Dermis blood vessel endothelial cell (primary cell): ENCODE data around the gene MUCL3. TPM values are rescaled to one million over a fixed set of nuclear protein-coding genes. Genes with fewer than 3 reads are reported as not detected.
"Not testable (repeated sequence)": the region's sequence is repeated elsewhere in the genome, so short reads cannot be mapped to it uniquely, and the experiment has no call there.

ENCODE experiments used
- DNase-seq: peaks from one replicate; pipeline ENCODE4 v3.0.0; 2010
- total RNA-seq: library from RNA; depleted of rRNA; stranded (reverse); fragments of >200 nt; gene quantifications from 2 replicates; pipeline ENCODE4 v1.2.3, GENCODE V29; 2014

Gene MUCL3
- total RNA-seq, 1 donor from 2014 or later: not detected

DNA sequence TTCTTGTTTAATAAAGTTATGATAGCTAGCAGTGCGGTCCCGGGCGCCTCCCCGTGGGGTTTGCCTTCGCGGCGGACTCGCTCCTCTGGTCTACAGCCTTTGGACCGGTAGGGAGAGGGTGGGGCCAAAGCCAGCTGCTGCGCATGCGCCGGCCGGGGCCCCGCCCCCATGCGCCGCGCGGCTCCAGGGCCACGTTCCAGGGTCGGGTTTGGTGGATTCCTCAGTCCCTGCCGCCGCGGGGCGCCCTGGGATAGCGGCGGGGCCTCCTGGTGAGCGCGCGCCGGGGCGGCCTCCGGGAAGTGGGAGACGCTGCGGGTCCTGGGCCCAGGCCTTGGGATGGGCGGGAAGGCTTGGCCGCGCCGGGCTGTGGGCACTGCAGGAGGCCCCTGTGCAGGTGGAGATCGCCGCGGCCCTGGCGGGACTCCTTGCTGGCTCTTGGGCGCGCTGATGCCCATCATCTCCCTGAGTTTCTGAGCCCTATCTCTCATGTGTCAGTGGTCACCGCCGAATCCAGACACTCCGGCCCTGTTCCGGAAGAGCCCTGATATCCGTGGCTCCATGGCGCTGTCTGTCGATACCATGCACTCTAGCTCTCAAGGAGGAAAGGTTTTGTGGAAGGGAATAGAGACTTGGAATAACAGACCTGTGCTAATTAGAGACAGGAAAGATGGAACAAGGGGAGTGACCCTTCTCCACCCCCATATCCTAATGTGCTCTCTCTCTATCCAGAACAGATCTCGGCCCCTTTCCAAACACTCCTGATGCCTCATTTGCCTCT lies 26.5 kb upstream of the MUCL3 start, which contains the start of gene VARS2:
VARS2 (plus strand) TSS at position 163 of the 778 bp plus-strand sequence; CDS start at position 762, 599 bp downstream.
- DNase-seq: peak; percentile 94

- DNase-seq: no peak
These were observed 25.8 kb upstream of the MUCL3 start for GRCh38 chr6:30914854-30915590.

DNA sequence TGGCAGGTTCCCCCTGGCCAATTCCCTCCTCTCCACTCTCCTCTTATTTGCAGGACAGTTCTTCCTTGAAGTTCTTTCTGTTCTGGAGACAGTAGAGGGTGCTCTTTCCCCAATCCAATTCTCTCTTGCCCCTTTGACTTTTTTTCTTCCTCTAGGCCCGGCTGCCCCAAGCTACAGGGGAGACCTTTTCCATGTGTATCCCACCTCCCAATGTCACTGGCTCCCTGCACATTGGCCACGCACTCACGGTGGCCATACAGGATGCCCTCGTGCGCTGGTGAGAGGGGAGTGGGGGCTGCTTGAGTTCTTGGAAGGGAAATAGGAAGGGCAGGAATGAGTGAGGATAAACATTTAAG lies 25.2 kb upstream of the MUCL3 start:
- DNase-seq: peak; percentile 78

GRCh38 chr6:30917041-30917440 lies 23.7 kb upstream of the MUCL3 start:
- no peak for DNase-seq

DNA sequence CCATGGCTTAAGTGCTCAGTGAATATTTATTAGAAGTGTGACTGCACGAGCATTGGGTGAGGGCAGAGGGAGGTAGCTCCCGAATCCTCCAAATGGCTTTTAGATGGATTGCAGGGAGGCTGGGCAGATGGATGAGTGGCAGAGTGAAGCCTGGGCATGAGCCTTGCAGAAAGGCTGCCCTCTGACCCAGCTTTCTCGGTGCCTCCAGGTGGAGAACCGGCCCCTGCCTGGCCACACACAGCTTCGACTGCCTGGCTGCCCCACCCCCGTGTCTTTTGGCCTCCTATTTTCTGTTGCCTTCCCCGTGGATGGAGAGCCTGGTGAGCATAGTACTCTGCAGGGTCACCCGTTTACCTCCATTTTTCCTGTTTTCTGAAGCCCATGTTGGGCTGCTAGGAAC lies 23.3 kb upstream of the MUCL3 start:
- no peak for DNase-seq

GRCh38 chr6:30918670-30919069 lies 22.1 kb upstream of the MUCL3 start:
- no peak for DNase-seq

DNA sequence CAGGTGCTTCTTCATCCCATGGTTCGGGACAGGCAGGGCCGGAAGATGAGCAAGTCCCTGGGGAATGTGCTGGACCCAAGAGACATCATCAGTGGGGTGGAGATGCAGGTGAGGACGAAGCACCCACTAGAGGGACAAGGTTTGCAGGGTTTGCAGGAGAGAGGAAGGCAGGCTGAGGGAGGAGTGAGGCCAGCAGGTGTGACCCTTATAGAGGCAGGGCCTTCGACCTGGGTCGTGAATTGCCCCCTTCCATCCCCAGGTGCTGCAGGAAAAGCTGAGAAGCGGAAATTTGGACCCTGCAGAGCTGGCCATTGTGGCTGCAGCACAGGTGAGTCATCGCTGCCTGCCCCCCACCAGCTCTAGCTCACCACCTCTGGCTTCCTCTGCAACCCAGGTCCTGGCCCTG lies 18.3 kb upstream of the MUCL3 start:
- DNase-seq: no peak

GRCh38 chr6:30924040-30924627 lies 16.6 kb upstream of the MUCL3 start:
- not testable (repeated sequence) for DNase-seq

GRCh38 chr6:30926644-30927043 lies 14.1 kb upstream of the MUCL3 start:
- no peak for DNase-seq

DNA sequence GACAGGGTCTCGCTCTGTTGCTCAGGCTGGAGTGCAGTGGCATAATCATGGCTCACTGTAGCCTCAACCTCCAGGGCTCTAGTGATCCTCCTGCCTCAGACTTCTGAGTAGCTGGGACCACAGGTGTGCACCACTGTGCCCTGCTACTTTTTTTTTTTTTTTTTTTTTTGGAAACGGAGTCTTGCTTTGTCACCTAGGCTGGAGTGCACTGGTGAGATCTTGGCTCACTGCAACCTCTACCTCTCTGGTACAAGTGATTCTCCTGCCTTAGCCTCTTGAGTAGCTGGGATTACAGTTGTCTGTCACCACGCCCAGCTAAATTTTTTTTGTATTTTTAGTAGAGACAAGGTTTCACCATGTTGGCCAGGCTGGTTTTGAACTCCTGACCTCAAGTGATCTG lies 13.7 kb upstream of the MUCL3 start:
- not testable (repeated sequence) for DNase-seq

GRCh38 chr6:30928677-30929076 lies 12.1 kb upstream of the MUCL3 start:
- no peak for DNase-seq

- no peak for DNase-seq
These were observed 10.3 kb upstream of the MUCL3 start for GRCh38 chr6:30930506-30930905.

GRCh38 chr6:30931272-30931671 lies 9.5 kb upstream of the MUCL3 start:
- DNase-seq: no peak

DNA sequence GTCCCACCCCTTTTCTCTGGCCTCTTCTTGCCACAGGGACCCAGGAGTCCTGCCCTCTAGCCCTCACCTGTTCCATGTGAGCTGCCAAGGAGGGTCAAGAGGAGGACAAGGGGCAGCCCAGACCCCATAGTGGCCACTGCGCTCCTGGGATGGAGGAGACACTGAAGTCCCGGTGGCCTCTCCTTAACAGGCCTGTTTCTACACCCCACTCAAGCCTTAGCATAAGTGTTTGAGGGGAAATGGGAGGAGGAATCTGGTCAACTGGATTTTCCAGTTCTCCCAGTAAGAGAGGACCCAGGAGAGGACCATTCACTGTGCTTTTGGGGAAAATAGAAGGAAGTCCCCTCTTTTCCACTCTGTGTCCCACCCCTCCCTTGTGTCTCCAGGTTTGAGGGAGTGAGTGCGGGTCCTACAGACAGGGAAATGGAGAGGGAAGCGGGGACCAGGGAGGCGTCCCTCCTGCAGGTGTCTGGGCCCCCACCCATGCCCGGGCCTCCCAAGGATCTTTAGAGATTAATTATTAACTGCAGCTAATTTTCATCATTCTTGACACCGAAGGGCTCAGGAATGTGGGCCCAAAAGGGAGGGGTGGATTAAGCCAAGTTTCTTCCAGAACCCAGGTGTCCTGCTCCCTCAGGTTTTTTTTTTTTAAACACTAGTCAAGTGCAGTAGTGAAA lies 8.7 kb upstream of the MUCL3 start, which contains the start of gene SFTA2:
SFTA2 (minus strand) TSS at position 202 of the 677 bp plus-strand sequence; CDS start at position 128, 74 bp downstream.
- no peak for DNase-seq

- no peak for DNase-seq
These were observed 8.0 kb upstream of the MUCL3 start for GRCh38 chr6:30932665-30933365.

- no peak for DNase-seq
These were observed 5.8 kb upstream of the MUCL3 start for GRCh38 chr6:30935018-30935417.

DNA sequence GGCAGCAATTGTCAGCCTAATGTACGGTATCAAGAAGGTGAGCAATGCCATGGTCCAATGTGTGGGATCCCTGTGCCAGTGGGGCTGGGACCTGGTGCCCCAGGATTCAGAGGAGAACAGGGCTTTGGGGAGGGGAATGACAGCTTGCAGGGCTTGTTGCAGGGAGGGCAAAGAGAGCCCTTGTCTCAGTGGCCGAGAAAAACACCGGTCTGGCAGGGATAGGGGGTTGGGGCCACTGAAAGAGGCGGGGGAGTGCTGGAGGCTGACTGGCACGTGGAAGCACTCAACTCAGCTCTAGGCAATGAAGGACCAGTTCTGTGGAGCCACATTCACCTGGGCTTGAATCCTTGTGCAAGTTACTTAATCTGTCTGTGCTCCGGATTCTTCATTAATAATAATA lies 3.5 kb upstream of the MUCL3 start:
- no peak for DNase-seq

GRCh38 chr6:30938730-30939129 lies 2.0 kb upstream of the MUCL3 start:
- no peak for DNase-seq

DNA sequence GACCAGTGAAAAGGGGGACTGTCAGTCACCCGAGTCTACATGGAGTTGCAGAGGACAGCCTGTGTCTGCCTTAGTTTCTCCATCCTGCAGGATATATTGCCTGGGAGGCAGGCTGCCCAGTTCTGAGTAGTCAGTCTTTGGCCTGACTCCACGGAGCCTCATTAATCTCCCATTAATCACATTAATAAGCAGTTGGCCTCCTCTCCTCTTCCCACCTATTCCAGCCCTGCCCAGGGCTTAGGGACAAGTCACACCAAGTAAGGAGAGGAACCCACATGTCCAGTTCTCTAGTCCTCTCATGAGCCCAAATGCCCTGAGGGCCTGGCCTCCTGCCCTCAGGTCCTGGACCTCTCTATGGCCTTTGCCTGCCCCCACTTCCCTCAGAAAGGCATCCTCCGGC lies 1.3 kb upstream of the MUCL3 start:
- no peak for DNase-seq

GRCh38 chr6:30942338-30943060 lies 1.7 kb downstream of the MUCL3 start:
- peak; percentile 79 for DNase-seq

DNA sequence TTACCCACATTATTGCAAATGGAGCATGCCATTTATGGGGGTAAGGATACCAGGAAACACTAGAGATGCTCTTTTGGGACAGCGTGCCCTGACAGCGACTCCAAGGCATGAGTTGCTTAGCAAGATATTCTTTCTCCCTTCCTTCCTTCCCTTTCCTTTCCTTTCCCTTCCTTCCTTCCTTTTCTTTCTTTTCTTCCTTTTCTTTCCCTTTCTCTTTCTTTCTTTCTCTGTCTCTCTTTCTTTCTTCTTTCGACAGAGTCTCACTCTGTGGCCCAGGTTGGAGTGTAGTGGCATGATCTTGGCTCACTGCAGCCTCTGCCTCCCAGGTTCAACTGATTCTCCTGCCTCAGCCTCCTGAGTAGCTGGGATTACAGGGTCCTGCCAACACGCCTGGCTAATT lies 3.3 kb downstream of the MUCL3 start:
- DNase-seq: no peak

- DNase-seq: no peak
These were observed 4.5 kb downstream of the MUCL3 start for GRCh38 chr6:30945281-30945680.
